Tibial nerve (tissue), 4 donors: ENCODE data around the gene SAAL1.

ENCODE experiments used
- EP300 ChIP-seq, 2 donors: sonication (generic); formaldehyde crosslinking; IDR thresholded peaks; one replicate each; pipeline ENCODE4 v1.6.1; 2017; ENCODE audit warnings: antibody characterized with exemption in 2 of 2, mild to moderate bottlenecking in 1 of 2
- POLR2A ChIP-seq, 2 donors: fragments of 450-650 bp; IDR thresholded peaks; one replicate each; pipeline ENCODE4 v1.6.1; 2017; ENCODE audit warnings: antibody characterized with exemption in 2 of 2, mild to moderate bottlenecking in 2 of 2, moderate library complexity in 2 of 2
- TF ChIP-seq, protein P1 (sequence below), 5 experiments: fragments of 200-600 bp in 3 of 5; fragments of 450-650 bp in 2 of 5; sonication (generic) in 3 of 5; IDR thresholded peaks; one replicate each; pipeline ENCODE4 v1.5.1; 2016 to 2019; ENCODE audit warnings: antibody characterized with exemption in 5 of 5, mild to moderate bottlenecking in 3 of 5, moderate library complexity in 2 of 5

DNA sequence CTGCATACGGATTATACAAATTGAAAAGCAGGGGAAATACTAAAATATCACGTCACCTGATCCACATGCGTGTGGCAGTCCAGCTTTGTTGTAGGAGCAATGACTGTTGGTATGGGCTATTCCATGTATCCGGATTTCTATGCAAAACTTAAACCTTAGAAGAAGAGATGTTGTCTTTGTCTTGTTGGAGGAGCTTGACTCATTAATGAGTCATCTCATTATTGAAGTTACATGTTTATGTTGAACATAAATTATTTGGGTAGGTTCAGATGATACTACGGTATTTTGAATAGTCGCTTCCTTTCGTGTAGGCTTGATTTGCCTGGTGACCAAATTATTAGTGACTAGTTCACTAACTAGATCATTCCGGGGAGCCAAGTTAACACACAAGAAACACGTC is 806 bp upstream of the SAAL1 start:
- TF ChIP-seq, protein P1, sequence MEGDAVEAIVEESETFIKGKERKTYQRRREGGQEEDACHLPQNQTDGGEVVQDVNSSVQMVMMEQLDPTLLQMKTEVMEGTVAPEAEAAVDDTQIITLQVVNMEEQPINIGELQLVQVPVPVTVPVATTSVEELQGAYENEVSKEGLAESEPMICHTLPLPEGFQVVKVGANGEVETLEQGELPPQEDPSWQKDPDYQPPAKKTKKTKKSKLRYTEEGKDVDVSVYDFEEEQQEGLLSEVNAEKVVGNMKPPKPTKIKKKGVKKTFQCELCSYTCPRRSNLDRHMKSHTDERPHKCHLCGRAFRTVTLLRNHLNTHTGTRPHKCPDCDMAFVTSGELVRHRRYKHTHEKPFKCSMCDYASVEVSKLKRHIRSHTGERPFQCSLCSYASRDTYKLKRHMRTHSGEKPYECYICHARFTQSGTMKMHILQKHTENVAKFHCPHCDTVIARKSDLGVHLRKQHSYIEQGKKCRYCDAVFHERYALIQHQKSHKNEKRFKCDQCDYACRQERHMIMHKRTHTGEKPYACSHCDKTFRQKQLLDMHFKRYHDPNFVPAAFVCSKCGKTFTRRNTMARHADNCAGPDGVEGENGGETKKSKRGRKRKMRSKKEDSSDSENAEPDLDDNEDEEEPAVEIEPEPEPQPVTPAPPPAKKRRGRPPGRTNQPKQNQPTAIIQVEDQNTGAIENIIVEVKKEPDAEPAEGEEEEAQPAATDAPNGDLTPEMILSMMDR (IDR thresholded peaks at IDR 0.05): no peak
- TF ChIP-seq POLR2A (IDR thresholded peaks at IDR 0.05): no peak
- TF ChIP-seq EP300 (IDR thresholded peaks at IDR 0.05): no peak
